ENCODE data around the gene CLDN19. TPM values are rescaled to one million over a fixed set of nuclear protein-coding genes. Genes with fewer than 3 reads are reported as not detected.

Gene CLDN19
- total and polyA plus RNA-seq, 2 of the 8 experiments (the other 6 are each of a cell fraction or from before 2014, with no cell fraction given), result 9.7 to 17.2 TPM

- Histone ChIP-seq H4K5ac (ENCODE audit: insufficient read length, low read depth, low read length) (no peak overlapping the region), H2BK5ac (ENCODE audit: low read depth, low read length) (no peak overlapping the region), H3K27me3 (replicated peaks in 1 of 4; ENCODE audit: control insufficient read depth in 3 of 4, extremely low read depth in 1 of 4, insufficient read depth in 3 of 4, low read length in 3 of 4) (no peaks in the 10 kb centered on the region), H3K23me2 (ENCODE audit: low read depth, low read length) (peaks cover 16% of the 10 kb centered on the region), H2AFZ (ENCODE audit: low read length) (no peak overlapping the region), H4K91ac (replicated peaks; ENCODE audit: insufficient read length, low read length) (no peak overlapping the region), H3K79me1 (ENCODE audit: low read depth, low read length) (no peaks in the 10 kb centered on the region; the same call in 1 of the 2 replicates), H3K23ac (ENCODE audit: insufficient read length) (no peak overlapping the region), H2AK5ac (ENCODE audit: low read depth, low read length) (no peak overlapping the region), H3K79me2 (ENCODE audit: control insufficient read depth in 1 of 2, insufficient read depth in 2 of 2, low read length in 2 of 2) (peaks cover 61 to 83% of the 10 kb centered on the region in 2 experiments), H3K9me3 (ENCODE audit: insufficient read depth in 2 of 2, low read depth in 1 of 2, low read length in 1 of 2) (no peaks in the 10 kb centered on the region), H4K20me1 (replicated peaks in 1 of 2; ENCODE audit: control insufficient read depth in 1 of 2, insufficient read depth in 2 of 2, low read length in 2 of 2) (peaks cover 38 to 48% of the 10 kb centered on the region in 2 experiments), H4K8ac (ENCODE audit: extremely low read depth, insufficient read depth, low read length) (no peak overlapping the region), H3K4me2 (ENCODE audit: insufficient read depth in 1 of 2, low read depth in 2 of 2, low read length in 2 of 2) (peak overlapping the region; percentile 84 to 99), H3K4me1 (replicated peaks in 1 of 4; ENCODE audit: control insufficient read depth in 3 of 4, insufficient read depth in 4 of 4, low read length in 3 of 4) (peaks cover 2 to 11% (median 4%) of the 10 kb centered on the region in 4 experiments; a peak in 6 of 7 replicates), H3K27ac (ENCODE audit: low read depth, low read length) (no peak overlapping the region), H3K36me3 (ENCODE audit: control insufficient read depth in 2 of 4, insufficient read depth in 4 of 4, low read length in 3 of 4) (peaks cover 0 to 42% (median 11%) of the 10 kb centered on the region in 4 experiments; a peak in 6 of 8 replicates), H2BK120ac (replicated peaks; ENCODE audit: low read depth, low read length) (no peak overlapping the region), H3K4me3 (ENCODE audit: extremely low read depth in 1 of 4, insufficient read depth in 2 of 4, low read depth in 3 of 4, low read length in 4 of 4) (peak overlapping the region; percentile 83 to 99 (median 88); a peak in 7 of 8 replicates), H3K9ac (replicated peaks in 1 of 4; ENCODE audit: extremely low read depth in 1 of 4, low read depth in 3 of 4, low read length in 3 of 4) (peak overlapping the region in 3 of 4 experiments; percentile 8 to 51 (median 9); a peak in 4 of 7 replicates), H2BK20ac (ENCODE audit: low read length) (no peak overlapping the region), H3K18ac (ENCODE audit: extremely low read depth, low read length) (no peak overlapping the region), H3K4ac (replicated peaks; ENCODE audit: insufficient read length, low read depth, low read length) (no peak overlapping the region), H3K56ac (replicated peaks; ENCODE audit: insufficient read length, low read depth, low read length) (no peak overlapping the region), H2BK12ac (ENCODE audit: low read depth, low read length) (no peak overlapping the region), H3K14ac (ENCODE audit: insufficient read length) (no peak overlapping the region), H2BK15ac (ENCODE audit: low read length) (no peak overlapping the region)
- WGBS, 2 experiments (ENCODE audit: extremely low coverage in 1 of 2, insufficient coverage in 1 of 2, insufficient read length in 1 of 2, insufficient replicate concordance in 2 of 2, low coverage in 1 of 2, low lambda C conversion rate in 2 of 2, missing lambda C conversion rate in 1 of 2), result 29% methylated on average over 5 of the region's 5 CpGs; no CpG with 5 or more reads in 1 of the 2 experiments
- ChIA-PET CTCF (ENCODE audit: partially characterized antibody) (interaction anchor here (1.1 to 2.1 kb wide), 4 partner anchors 13 to 280 kb away, joined by 3 to 8 read pairs (median 4); no protein-coding TSS in a partner anchor), POLR2A (ENCODE audit: partially characterized antibody) (interaction anchor here (0.6 to 7.3 kb wide), 14 partner anchors 7 to 197 kb away, joined by 4 to 94 read pairs (median 15); partner anchors contain the start of genes C1orf50, P3H1 and PPIH)
- no peak for DNase-seq (ENCODE audit: low read depth in 1 of 2, low spot score in 2 of 2)
- no peak for FAIRE-seq
- TF ChIP-seq CHD1 (IDR thresholded peaks at IDR 0.05; ENCODE audit: low read depth, low read length) (no peak), GTF2F1 (IDR thresholded peaks at IDR 0.05; ENCODE audit: borderline replicate concordance, low read depth, low read length) (no peak), CHD2 (IDR thresholded peaks at IDR 0.05; ENCODE audit: low read length) (no peak), ATF2 (IDR thresholded peaks at IDR 0.05; ENCODE audit: low read length) (no peak), NANOG (IDR thresholded peaks at IDR 0.05; ENCODE audit: insufficient read depth, low read depth, low read length, poor library complexity, severe bottlenecking) (no peak), YY1 (IDR thresholded peaks at IDR 0.05; ENCODE audit: low read depth, low read length) (peak; percentile 96)
These were observed 55.9 kb downstream of the CLDN19 start for GRCh38 chr1:42684139-42684538.

All from H1 (cell line).